GM12872 (cell line): Measurements from ENCODE around the gene DGKA.

Experiments used
- CTCF ChIP-seq: IDR thresholded peaks from 3 replicates; pipeline ENCODE4 v1.5.1; 2011; ENCODE audit warnings: low read depth, mild to moderate bottlenecking, low read length, moderate library complexity; ENCODE audit not compliant: insufficient read depth

Gene DGKA

DNA sequence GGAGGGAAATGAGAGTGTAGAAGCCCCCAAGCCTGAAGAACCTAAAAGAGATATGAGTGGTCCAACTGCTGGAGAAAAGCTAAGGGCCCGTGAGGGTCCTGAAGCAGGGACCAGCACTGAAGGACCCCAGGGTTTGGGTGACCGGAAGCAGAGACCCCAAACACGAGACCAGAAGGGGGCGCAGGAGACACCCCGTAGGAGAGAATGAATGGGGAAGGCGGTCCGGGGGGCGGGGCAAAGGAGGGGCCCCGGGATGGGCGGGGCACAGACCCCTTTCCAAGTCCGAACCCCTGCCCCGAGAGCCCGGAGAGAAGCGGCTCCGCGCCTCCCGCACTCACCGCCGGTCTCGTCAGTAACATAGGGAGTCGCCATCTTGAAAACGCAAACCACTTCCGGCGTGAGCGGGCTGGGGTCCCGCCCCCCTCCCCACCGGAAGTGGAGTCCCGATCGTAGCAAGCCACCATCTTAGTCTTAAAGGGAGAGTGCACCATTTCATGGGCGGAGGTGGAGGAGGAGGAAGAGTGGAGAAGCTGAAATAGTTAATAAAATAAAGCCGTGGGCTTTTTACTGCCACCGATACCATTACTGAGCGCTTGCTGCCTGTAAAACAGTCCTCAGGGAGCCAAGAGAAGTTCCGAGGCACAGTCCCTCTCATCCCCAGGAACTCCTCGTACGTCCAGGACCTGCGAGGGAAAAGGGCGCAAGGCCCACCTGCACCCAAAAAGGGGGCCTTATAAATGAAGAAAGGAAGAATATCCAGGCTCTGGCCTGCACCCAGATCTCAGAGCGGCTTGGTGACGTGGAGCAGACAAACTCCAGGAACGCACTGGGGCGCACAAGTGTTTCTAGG is 4.0 kb upstream of the DGKA start:
- TF ChIP-seq CTCF = peak; percentile 80

GRCh38 chr12:55927588-55928502 is 3.1 kb upstream of the DGKA start, which contains the start of gene PYM1:
TSS of gene PYM1 (minus strand) at chr12:55927894. CDS start at chr12:55927761, 133 bp downstream.
- TF ChIP-seq CTCF = no peak

- no peak for TF ChIP-seq CTCF
These were observed 1.6 kb upstream of the DGKA start for GRCh38 chr12:55929306-55929791.

- TF ChIP-seq CTCF = no peak
These were observed 386 bp downstream of the DGKA start for GRCh38 chr12:55931317-55931779.

DNA sequence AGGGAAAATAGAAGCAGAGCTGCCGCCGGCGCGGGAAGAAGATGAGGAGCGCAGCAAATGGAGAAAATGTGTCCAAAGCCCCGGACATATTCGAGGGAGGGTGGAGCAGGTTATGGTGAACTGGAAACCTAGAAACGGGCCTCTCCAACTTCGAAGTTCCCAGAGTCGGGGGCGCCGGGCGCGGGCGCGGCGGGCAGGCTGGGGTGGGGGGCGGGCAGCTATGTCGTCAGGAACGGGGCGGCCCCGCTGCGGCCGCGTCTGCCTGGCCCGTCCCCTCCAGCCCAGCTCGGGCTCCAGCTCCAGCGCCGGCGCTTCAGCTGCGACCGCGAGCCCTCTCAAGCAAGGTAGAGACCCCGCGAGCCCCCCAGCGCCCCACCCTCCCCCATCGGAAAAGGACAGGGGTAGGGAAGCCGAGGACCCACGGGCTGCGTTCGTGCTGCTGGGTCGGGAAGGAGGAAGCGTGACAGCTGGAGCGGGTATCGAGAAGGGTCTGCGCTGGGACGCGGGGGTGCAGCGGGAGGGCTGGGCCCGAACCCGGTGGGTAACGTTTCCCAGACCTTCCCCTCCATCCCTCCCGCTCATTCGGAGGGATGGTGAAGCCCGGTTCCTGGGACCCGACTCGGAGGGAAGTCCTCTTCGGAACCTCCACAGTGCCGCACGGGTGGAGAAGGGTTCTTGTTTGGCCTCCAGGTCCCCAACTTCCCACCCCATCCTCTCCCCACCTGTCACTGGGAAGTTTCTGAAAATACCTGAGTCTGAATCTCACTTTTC is 1.0 kb downstream of the DGKA start:
- no peak for TF ChIP-seq CTCF

DNA sequence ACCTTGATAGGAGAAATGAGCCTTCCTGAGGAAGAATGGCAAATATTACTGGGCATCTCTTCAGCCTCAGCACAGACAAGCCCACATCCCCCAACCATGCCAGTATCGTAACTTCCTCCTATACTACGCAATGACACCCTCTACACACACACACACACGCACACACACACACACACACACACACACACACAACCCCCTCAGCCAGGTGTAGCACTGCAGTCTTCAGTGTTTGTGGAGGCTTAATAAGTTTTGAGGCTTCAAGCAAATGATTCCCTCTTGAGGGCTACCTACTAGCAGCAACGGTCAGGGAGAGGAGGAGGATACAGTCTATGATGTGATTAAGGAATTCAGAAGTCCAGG is 1.6 kb downstream of the DGKA start:
- TF ChIP-seq CTCF = no peak
